Measurements from ENCODE around the gene MIP.
"Not testable (repeated sequence)": the region's sequence is repeated elsewhere in the genome, so short reads cannot be mapped to it uniquely, and the experiment has no call there.

MIP gene

GRCh38 chr12:56413392-56413791 lies 41.1 kb downstream of the MIP start:
- H3K4me3 ChIP-seq (ENCODE audit: low read depth, low read length): no peak overlapping the region
- TF ChIP-seq CTCF (IDR thresholded peaks at IDR 0.05; ENCODE audit: borderline replicate concordance, insufficient read depth, low read depth, low read length): no peak

- no peak overlapping the region for H3K4me3 ChIP-seq (ENCODE audit: low read depth, low read length)
- no peak for TF ChIP-seq CTCF (IDR thresholded peaks at IDR 0.05; ENCODE audit: borderline replicate concordance, insufficient read depth, low read depth, low read length)
These were observed 42.4 kb downstream of the MIP start for GRCh38 chr12:56411781-56412639.

DNA sequence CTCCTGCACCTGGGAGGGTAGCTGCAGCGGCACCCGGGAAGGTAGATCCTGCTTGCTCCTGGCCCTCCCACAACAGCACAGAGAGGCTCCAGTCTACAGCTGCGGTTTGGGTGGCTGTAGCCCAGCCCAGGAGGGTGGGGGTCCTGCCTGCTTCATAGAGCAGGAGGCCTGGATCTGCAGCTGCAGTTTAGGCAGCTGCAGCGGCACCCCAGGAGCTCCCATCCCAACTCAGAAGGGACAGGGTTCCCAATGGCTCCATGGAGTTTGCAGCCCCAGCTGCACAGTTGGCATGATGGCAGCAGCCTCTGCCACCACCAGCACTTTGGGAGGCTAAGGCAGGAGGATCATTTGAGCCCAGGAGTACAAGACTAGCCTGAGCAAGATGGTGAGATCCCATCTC lies 43.7 kb downstream of the MIP start:
- H3K4me3 ChIP-seq (ENCODE audit: low read depth, low read length): no peak overlapping the region
- TF ChIP-seq CTCF (IDR thresholded peaks at IDR 0.05; ENCODE audit: borderline replicate concordance, insufficient read depth, low read depth, low read length): no peak

GRCh38 chr12:56408799-56409417 lies 45.5 kb downstream of the MIP start:
- TF ChIP-seq CTCF (IDR thresholded peaks at IDR 0.05; ENCODE audit: borderline replicate concordance, insufficient read depth, low read depth, low read length): no peak
- H3K4me3 ChIP-seq (ENCODE audit: low read depth, low read length): no peak overlapping the region

GRCh38 chr12:56404227-56404626 lies 50.2 kb downstream of the MIP start:
- not testable (repeated sequence) for H3K4me3 ChIP-seq (ENCODE audit: low read depth, low read length)

GRCh38 chr12:56401612-56402011 lies 52.8 kb downstream of the MIP start:
- not testable (repeated sequence) for H3K4me3 ChIP-seq (ENCODE audit: low read depth, low read length)

DNA sequence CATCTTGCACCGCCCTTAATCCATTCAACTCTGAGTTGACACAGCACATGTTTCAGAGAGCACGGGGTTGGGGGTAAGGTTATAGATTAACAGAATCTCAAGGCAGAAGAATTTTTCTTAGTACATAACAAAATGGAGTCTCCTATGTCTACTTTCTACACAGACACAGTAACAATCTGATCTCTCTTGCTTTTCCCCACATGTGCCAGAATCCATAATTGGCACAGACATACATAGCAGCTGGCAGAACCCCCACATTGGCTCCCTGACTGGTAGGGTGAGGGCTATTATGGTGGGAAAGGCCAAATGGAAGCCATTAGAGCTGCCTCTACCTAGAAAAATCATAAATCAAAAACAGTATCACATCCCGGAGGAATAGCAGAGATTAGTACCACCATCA lies 53.3 kb downstream of the MIP start:
- not testable (repeated sequence) for H3K4me3 ChIP-seq (ENCODE audit: low read depth, low read length)
